A375 (cell line): ENCODE measurements around the gene REG1A. TPM values are rescaled to one million over a fixed set of nuclear protein-coding genes. Genes with fewer than 3 reads are reported as not detected.

Experiments
- total RNA-seq: library from RNA; depleted of rRNA; stranded (reverse); fragments of >200 nt; shearing (Covaris generic); gene quantifications from 2 replicates; pipeline ENCODE4 v1.2.3, GENCODE V29; 2014; rRNA removed

The REG1A gene, protein sequence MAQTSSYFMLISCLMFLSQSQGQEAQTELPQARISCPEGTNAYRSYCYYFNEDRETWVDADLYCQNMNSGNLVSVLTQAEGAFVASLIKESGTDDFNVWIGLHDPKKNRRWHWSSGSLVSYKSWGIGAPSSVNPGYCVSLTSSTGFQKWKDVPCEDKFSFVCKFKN
- total RNA-seq: 0.37 TPM in 1 of 2 replicates, not detected in the other

GRCh38 chr2:79120194-79120713 is at the start of gene REG1A:
Gene REG1A (plus strand): TSS chr2:79120488. CDS start chr2:79120862, 374 bp downstream.

DNA sequence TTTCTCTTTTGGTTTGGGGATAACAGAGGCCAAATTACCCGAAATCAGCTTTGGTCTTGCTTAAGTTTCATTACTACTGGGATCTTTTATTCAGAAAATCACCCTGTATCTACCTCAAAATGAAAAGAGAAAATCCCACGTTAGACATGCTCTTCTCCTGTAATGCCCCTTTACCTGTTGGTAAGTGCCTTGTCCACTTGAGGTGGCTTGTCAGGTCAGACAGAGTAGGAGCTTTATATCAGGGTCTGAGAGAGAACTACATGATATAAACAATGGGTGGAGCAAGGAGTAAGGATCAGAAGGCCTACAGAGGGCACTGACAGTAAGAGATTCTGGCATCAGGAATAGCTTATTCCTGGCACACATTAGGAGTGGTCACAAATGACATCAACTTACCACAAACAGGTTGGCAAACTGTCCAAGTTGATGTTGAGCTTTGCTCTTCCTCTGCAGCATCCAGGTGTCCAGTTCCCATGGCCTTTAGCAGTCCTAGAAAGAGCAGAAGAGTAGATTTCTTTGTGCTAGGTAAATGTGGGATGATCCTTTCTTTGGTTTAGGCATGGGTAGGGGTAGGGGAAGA is 32.4 kb upstream of the REG1A start, which contains the start of gene REG1B:
Gene REG1B (minus strand): TSS at position 209 of the 580 bp plus-strand sequence. CDS start 381 bp downstream, outside the sequence.

GRCh38 chr2:79159653-79160052 is 39.4 kb downstream of the REG1A start, which contains the start of gene REG3A:
Gene REG3A (minus strand): TSS chr2:79159753. CDS start chr2:79159405, 348 bp downstream.

Other genes with a start within 250 kb of the REG1A start
- gene REG3G, start 94.8 kb upstream of the REG1A start, total RNA-seq: 1.1 TPM in 1 of 2 replicates, not detected in the other
- not detected in 2 replicates for gene REG1B, start 32.5 kb upstream of the REG1A start, total RNA-seq
- not detected in 2 replicates for gene REG3A, start 39.3 kb downstream of the REG1A start, total RNA-seq